Retinal pigment epithelial cell (primary cell): ENCODE measurements around the gene MAN2A1.
"Not testable (repeated sequence)": the region's sequence is repeated elsewhere in the genome, so short reads cannot be mapped to it uniquely, and the experiment has no call there.

Experiments
- DNase-seq: peaks from one replicate; pipeline ENCODE4 v3.0.0-alpha.2; 2010; ENCODE audit warnings: low read depth
- H3K4me3 ChIP-seq: 2 replicates; pipeline ENCODE4 v1.5.1; 2011; ENCODE audit warnings: mild to moderate bottlenecking, low read length, control low read depth, moderate library complexity
- TF ChIP-seq, protein P1 (sequence below): conservative IDR thresholded peaks from 2 replicates; pipeline ENCODE4 v1.5.1; 2011; ENCODE audit warnings: low read depth, low read length, control low read depth, inconsistent platforms

MAN2A1 gene

DNA sequence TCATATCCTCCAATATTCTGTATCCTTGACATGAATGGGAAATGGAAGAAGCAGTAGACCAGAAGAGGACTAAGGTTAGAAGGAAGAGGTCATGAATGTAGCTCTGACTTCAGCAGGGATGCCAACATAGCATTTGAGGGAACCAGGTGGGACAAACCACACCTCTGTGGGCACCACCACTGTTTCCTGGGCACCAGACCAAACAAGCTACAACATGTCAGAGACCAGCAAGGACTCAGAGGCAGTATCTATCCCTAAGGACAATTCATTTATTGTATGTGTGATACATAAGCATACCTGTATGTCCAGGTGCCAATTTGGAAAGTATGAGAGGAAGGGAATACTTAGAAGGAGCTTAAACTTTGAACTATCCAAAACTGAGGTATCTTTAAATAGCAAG is 192.8 kb downstream of the MAN2A1 start:
- TF ChIP-seq, protein P1, sequence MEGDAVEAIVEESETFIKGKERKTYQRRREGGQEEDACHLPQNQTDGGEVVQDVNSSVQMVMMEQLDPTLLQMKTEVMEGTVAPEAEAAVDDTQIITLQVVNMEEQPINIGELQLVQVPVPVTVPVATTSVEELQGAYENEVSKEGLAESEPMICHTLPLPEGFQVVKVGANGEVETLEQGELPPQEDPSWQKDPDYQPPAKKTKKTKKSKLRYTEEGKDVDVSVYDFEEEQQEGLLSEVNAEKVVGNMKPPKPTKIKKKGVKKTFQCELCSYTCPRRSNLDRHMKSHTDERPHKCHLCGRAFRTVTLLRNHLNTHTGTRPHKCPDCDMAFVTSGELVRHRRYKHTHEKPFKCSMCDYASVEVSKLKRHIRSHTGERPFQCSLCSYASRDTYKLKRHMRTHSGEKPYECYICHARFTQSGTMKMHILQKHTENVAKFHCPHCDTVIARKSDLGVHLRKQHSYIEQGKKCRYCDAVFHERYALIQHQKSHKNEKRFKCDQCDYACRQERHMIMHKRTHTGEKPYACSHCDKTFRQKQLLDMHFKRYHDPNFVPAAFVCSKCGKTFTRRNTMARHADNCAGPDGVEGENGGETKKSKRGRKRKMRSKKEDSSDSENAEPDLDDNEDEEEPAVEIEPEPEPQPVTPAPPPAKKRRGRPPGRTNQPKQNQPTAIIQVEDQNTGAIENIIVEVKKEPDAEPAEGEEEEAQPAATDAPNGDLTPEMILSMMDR = no peak
- H3K4me3 ChIP-seq = no peak overlapping the region

DNA sequence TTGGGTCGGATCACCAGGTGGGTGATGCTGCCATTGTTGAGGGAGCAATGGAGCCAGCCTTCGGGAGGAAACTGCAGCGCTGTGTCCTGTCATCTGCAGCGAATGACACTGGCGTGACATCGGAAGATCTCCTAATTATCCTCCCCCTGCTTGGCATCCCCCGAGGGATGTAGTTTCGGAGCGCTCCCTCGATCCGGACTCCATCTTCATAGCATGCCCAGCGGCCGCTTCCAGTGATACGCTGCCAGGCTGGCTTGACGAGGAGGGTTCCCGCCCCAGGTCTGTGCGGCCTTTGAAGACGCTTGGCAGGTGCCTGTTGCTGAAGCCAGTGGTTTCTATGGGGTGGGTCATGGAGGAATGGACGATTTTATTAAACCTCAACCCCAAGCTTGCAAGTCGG is 194.9 kb downstream of the MAN2A1 start:
- H3K4me3 ChIP-seq = no peak overlapping the region
- TF ChIP-seq, protein P1 = no peak
- no peak for DNase-seq

More for the DNA sequence above, 192.8 kb downstream of the MAN2A1 start:
- no peak for DNase-seq

DNA sequence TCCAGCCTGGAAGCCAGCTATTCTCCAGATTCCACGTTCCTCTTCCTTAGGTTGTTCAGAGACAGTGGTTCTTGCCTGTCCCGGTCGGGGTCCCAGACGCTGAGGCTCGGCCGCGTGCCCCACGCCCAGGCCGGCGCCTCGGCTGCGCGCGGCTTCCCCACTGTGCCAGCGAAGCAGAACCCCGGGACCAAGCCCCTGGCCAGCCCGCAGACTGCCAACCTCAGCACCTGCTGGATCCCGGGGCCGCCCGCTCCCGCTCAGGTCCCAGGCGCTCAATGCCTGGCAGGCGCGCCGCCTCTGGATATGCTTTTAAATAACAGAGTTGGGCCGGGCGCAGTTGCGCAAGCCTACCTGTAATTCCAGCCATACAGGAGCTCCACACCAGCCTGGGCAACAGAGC is 195.5 kb downstream of the MAN2A1 start:
- DNase-seq = no peak
- TF ChIP-seq, protein P1 = no peak

DNA sequence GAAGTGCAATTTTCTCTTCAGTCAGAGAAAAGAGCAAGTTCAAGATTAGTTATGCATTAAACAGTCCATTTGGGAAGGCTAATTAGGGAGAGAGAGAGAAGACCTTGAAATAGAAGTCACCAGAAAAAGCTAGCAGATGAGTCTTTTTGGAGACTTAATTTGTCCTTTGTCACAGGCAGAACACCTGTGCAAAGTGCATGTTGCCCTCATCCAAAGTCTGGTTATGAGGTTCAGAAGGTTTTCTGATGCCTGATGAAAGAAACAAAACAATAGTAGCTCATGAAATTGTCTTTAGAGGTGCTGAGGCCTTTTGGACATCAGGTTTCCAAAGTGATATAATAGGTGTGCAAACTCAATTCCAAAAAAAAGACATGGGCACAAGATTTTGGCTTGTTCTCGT is 199.3 kb downstream of the MAN2A1 start:
- TF ChIP-seq, protein P1 = no peak
- no peak overlapping the region for H3K4me3 ChIP-seq
- DNase-seq = no peak

More for the DNA sequence above, 195.5 kb downstream of the MAN2A1 start:
- H3K4me3 ChIP-seq = no peak overlapping the region

DNA sequence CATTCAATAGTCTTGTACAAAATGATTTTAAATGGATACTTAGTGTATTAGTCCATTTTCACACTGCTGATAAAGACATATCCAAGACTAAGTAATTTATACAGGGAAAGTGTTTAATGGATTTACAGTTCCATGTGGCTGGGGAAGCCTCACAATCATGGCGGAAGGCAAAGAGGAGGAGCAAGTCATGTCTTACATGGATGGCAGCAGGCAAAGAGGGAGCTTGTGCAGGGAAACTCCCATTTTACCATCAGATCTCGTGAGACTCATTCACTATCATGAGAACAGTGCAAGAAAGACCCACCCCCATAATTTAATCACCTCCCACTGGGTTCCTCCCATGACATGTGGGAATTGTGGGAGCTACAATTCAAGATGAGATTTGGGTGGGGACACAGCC is 203.5 kb downstream of the MAN2A1 start:
- H3K4me3 ChIP-seq, DNase-seq: not testable (repeated sequence)

DNA sequence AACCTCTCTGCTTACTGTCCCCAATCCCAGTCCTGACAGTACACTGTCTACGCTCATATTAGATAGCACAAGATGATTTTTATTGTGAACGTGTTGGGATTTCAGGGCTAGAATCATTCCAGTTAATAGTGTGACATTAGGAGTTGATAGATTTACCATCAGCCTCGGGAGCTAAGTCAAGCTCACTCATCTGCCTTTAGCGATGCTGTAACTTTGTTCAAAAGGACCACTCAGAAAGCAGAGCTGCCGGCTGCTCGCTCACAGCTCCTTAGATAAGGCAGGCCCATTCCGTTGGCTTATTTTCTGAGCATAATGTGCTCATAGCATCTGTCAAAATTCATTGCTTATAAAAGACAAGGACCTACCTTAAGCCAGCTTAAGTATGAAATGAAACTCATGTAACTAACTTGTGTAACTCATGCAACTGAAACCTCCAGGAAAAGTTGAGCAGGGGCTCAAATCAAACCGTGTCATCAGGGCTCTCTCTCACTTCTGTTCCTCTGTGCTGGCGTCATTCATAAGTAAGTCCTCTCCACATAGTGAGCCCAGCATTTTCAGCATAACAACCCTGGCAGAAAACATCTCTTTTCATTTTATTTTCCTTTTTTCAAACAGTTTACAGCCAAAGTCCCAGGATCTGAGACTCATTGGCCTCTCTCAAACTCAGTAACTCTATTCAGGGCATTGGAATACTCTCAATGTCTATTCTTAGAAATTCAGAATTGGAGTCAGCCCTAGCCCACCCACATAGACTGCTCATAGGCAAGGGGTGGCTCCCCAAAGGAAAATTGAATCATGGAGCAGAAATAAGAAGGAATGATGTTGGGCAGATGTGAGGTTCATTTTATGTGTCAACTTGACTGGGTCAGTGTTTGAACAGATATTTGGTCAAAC is 208.8 kb downstream of the MAN2A1 start:
- no peak overlapping the region for H3K4me3 ChIP-seq
- no peak for DNase-seq
- TF ChIP-seq, protein P1 = no peak

DNA sequence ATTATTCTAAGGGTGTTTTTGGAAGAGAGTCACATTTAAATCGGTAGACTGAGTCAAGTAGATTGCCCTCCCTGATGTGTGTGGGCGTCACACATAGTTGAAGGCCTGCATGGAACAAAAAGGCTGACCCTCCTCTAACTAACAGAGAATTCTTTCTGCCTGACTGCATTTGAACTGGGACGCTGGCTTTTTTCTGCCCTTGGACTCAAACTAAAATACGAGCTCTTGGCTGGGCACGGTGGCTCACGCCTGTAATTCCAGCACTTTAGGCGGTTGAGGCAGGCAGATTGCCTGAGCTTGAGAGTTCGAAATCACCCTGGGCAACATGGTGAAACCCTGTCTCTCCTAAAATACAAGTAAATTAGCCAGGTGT is 209.4 kb downstream of the MAN2A1 start:
- no peak for DNase-seq
- H3K4me3 ChIP-seq = no peak overlapping the region
- TF ChIP-seq, protein P1 = no peak

DNA sequence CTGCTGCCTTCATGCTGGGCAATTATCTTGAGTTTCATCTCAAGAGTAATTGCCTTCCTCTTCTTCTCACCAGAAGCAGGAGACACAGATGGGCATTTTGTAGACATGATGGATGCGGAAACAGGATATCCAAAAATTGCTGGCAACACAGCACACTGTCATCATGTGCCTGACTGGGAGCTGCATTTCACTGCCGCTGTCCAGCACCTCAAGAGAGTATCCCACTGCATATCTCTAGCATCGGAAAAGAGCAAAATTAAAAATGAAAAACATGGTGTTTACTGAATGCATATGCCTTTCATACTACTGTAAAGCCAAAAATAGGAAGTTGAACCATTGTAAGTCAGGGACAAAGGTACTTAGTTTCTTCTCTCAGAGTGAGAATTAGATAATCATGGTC is 210.7 kb downstream of the MAN2A1 start:
- DNase-seq = no peak
- H3K4me3 ChIP-seq = no peak overlapping the region
- TF ChIP-seq, protein P1 = no peak
